ENCODE data around the gene PRLR.

PRLR gene

GRCh38 chr5:35244171-35244570 is 13.9 kb upstream of the PRLR start:
- DNase-seq (ENCODE audit: low read depth) = no peak
- no peak overlapping the region for H3K4me3 ChIP-seq (ENCODE audit: low read length)
- TF ChIP-seq CTCF (IDR thresholded peaks at IDR 0.05; ENCODE audit: insufficient read depth, low read depth, low read length, missing control alignments) = no peak

GRCh38 chr5:35242702-35243258 is 12.5 kb upstream of the PRLR start:
- DNase-seq (ENCODE audit: low read depth) = no peak
- no peak overlapping the region for H3K4me3 ChIP-seq (ENCODE audit: low read length)
- no peak for TF ChIP-seq CTCF (IDR thresholded peaks at IDR 0.05; ENCODE audit: insufficient read depth, low read depth, low read length, missing control alignments)

GRCh38 chr5:35240892-35241291 is 10.6 kb upstream of the PRLR start:
- no peak overlapping the region for H3K4me3 ChIP-seq (ENCODE audit: low read length)
- no peak for DNase-seq (ENCODE audit: low read depth)
- TF ChIP-seq CTCF (IDR thresholded peaks at IDR 0.05; ENCODE audit: insufficient read depth, low read depth, low read length, missing control alignments) = no peak

- H3K4me3 ChIP-seq (ENCODE audit: low read length) = no peak overlapping the region
- DNase-seq (ENCODE audit: low read depth) = no peak
- no peak for TF ChIP-seq CTCF (IDR thresholded peaks at IDR 0.05; ENCODE audit: insufficient read depth, low read depth, low read length, missing control alignments)
Observed at GRCh38 chr5:35239911-35240610, 9.8 kb upstream of the PRLR start.

- no peak for TF ChIP-seq CTCF (IDR thresholded peaks at IDR 0.05; ENCODE audit: insufficient read depth, low read depth, low read length, missing control alignments)
- DNase-seq (ENCODE audit: low read depth) = no peak
- H3K4me3 ChIP-seq (ENCODE audit: low read length) = no peak overlapping the region
Observed at GRCh38 chr5:35239476-35239875, 9.2 kb upstream of the PRLR start.

- TF ChIP-seq CTCF (IDR thresholded peaks at IDR 0.05; ENCODE audit: insufficient read depth, low read depth, low read length, missing control alignments) = no peak
- DNase-seq (ENCODE audit: low read depth) = no peak
- H3K4me3 ChIP-seq (ENCODE audit: low read length) = no peak overlapping the region
Observed at GRCh38 chr5:35237580-35238376, 7.5 kb upstream of the PRLR start.
